GM21825 (cell line): ENCODE results near the gene ARAP2.

ENCODE experiments used
- ATAC-seq: cut with Tn5 transposase; IDR thresholded peaks from one replicate; pipeline ENCODE4 v1.9.1; 2021; ENCODE audit warnings: mild to moderate bottlenecking, moderate library complexity; ENCODE audit not compliant: unreplicated experiment

Gene ARAP2

DNA sequence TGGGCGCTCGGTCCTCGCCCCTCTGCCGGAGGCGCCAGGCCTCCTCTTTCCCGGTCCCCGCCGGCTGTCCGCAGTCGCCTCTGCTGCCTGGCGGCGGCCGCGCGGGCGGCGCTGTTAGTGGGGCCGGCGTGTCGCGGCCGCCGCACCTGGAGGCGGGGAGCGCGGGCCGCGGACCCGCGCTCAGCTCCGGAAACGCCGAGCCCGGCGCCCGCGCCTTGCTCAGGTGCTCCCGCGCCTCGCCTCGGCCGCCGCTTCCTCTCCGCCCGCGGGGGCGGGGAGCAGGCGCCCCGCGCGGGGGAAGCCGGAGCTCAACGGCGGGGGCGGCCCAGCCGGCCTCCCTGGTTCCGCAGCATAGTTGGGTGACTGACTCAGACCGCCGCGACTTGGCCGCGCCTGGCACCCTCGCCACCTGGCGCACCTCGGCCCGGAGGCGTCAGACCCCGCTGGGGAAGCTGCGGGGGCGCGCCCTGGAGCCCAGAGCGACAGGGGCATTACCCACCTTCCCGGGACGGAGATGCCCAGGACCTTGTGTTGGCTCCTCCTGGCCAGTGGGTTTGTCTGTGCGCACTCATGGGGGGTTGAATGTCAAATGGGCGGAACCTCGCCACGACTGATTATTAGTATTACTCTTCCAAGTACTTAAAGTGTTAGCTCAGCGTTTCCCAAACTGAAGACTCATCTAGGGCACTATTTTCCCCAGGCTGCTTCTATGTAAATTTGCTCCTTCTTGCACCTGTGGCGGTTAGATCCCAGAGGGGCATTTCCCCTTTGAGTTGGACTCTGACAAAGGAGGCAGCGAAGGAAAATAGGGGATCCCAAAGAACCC, at the start of gene ARAP2:
Gene ARAP2 (minus strand): TSS at position 258 of the 826 bp plus-strand sequence. CDS start 15,028 bp downstream, outside the sequence.
- ATAC-seq = peak; percentile 59

GRCh38 chr4:36292556-36293188, 48.4 kb upstream of the ARAP2 start:
- ATAC-seq = no peak

GRCh38 chr4:36290641-36291040, 46.3 kb upstream of the ARAP2 start:
- ATAC-seq = no peak

GRCh38 chr4:36288731-36289426, 44.6 kb upstream of the ARAP2 start:
- ATAC-seq = no peak

DNA sequence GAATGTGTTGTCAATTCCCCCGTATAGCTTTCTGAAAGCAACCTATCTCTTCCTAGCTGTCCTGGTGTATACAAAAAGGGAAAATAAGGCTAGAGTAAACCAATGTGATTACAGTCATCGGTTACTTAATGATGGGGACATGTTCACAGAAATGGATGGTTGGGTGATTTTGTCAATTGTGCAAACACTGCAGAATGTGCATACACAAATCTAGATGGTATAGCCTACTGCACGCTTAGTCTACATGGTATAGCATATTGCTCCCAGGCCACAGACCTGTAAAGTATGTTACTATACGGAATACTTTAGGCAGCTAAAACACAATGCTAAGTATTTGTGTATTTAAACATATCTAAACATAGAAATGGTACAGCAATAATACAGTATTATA, 42.2 kb upstream of the ARAP2 start:
- ATAC-seq = no peak

DNA sequence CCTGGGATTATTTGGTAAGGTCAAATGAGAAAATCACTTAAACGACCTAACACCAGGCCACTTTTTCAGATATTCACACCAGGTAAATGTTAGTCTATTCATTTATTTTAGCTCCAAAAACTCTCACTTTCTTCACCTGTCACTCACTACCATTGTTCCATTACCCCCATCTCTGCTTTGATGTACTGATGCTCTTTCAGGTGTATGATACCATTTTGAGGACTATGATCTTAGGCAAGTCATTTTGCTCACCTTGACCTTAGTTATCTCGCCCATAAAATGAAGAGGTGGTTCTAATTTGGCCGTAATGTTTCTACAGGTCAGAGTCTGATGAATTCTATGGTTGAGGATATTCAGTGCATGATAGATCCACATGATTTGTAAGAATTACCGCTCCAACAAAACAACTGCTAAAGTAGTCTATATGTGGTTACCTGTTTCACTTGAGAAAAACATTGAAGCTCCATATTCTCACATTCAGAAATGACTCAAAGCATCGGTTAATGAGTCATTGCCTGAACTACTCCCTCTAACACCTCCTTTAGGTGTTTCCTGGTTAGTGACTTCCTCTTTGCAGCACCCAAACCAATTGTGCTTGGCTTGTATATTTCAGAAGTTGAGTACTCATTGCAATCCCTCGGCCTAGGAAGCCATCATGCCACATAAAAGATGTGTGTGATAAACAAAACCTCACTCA, 41.6 kb upstream of the ARAP2 start:
- peak; percentile 98 for ATAC-seq

GRCh38 chr4:36283912-36284465, 39.7 kb upstream of the ARAP2 start:
- ATAC-seq = no peak

GRCh38 chr4:36282503-36283030, 38.3 kb upstream of the ARAP2 start:
- ATAC-seq = no peak

GRCh38 chr4:36281384-36282106, 37.2 kb upstream of the ARAP2 start, which contains the start of gene DTHD1:
Gene DTHD1 (plus strand): TSS chr4:36281616. CDS start chr4:36281759, 143 bp downstream.
- no peak for ATAC-seq

DNA sequence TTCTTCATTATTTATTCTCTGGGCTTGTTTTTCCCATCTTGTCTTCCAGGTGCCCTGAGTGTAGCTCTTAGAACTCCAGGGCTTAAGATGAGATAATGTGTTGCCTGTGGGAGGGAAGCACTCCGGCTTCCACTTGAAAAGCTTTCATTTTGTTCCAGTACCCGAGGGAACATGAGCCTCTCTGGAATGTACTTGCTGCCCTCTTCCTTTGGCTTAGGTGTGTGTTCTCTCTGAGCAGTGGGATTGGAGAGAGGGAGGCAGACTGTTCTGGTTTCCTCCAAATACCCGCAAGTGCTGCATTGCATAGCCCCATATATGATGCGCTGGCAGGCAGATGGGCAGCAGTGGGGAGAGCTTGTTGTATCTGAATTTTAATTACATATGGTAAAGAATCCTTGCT, 36.2 kb upstream of the ARAP2 start:
- no peak for ATAC-seq

DNA sequence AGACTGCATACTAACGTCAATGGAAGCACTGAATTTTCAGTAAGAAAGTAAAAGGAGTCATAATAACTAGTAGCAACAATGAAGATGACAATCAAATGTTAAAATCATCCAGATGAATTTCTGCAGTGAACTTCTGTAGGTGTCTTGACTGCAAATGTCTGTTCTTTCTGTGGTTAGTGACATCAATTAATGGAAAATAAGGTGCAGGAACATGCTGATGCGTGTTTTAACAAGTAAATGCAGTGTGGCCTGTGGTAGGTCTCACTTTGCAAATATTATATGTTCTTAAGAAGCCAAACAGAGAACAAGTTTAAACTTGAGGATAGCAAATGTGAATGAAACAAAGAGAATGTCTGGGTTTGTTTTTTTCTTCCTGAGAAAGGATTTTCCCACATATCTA, 34.5 kb upstream of the ARAP2 start:
- no peak for ATAC-seq

DNA sequence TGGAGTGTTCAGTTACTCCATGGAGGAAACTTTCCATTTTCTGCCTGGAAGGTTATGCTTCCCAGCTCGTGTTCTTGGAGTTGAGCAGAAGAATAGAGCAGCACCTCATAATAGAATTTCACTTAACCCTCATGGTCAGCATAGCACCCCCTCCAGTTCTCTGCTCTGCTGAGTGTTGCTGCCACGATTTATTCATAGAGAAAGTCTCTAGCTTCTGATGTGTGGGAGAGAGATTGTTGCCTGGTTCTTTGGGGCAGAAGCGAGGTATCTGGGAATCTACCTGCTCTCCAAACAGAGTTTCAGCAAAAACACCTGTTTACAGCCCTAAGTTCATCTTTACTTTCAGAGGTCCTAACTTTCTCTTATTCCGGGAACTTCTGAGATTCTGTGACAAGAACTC, 33.2 kb upstream of the ARAP2 start:
- no peak for ATAC-seq

GRCh38 chr4:36274158-36274557, 29.8 kb upstream of the ARAP2 start:
- ATAC-seq = no peak

DNA sequence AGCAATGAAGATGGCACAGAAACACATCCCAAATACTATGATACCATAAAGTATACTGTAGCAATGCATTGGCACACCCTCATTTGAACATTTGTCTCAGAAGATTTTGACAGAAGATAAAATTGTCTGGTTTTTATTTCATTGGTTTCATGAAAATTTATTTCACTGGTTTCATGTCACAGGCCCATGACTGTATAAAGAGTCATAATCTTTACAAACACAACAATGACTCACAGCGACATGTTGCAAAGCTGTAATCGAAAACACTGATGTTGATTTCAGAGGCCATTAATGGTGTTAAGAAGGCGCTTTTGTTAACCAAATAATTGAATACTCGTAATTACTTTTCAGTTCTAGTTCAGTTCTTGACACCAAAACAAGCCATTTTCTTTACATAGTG, 29.0 kb upstream of the ARAP2 start:
- no peak for ATAC-seq

- ATAC-seq = no peak
These were observed 25.3 kb upstream of the ARAP2 start for GRCh38 chr4:36269533-36270173.

GRCh38 chr4:36269101-36269500, 24.8 kb upstream of the ARAP2 start:
- ATAC-seq = no peak

GRCh38 chr4:36267486-36268268, 23.4 kb upstream of the ARAP2 start:
- no peak for ATAC-seq

DNA sequence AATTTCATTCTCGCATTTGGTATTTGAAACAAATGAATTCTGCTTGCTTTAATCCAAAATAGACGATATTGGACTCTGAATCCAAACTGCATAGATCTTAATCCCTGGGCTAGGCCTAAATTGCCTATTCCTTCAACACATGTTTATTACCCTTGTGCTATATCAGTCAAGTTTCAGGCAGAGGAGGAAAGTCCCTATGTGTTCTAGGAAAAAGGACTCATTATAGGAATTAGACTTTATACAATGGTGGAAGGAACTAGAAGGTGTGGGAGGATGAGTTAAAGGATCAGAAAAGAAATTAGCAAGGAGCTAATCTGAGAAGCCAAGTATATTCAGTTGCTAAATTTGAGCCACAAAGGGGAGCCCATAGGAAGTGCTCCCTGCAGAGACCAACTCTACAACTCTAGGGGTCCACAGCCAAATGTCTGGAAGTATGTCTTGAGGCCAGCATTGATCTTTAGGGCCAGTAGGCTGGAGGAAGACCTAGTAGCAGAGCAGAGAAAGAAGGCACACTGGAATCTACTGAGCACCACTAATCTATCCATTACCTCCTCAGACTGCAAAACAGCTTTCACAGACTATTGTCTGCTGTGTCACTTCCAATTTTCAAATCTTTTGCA, 20.0 kb upstream of the ARAP2 start:
- no peak for ATAC-seq
